Measurements from ENCODE around the gene CSRNP2. TPM values are rescaled to one million over a fixed set of nuclear protein-coding genes. Genes with fewer than 3 reads are reported as not detected.

CSRNP2 gene
- total and polyA plus RNA-seq, 4 experiments from 2014 or later, result 4.6 to 35.0 (median 20.2) TPM

GRCh38 chr12:51051787-51052186, 31.6 kb downstream of the CSRNP2 start:
- Mint-ChIP-seq H3K9me3 (no peaks in the 10 kb centered on the region), H3K27ac (peak overlapping the region in 6 of 7 donors; percentile 38 to 88 (median 64)), H3K27me3 (no peaks in the 10 kb centered on the region), H3K4me3 (no peak overlapping the region), H3K4me1 (peaks cover 15 to 37% (median 27%) of the 10 kb centered on the region in 4 donors), H3K36me3 (peaks cover 24 to 58% of the 10 kb centered on the region in 2 donors)
- no peak for DNase-seq
- H3K4me3 ChIP-seq (ENCODE audit: low read length in 2 of 2), result no peak overlapping the region
- POLR2A ChIA-PET (ENCODE audit: partially characterized antibody), result interaction anchor here (1.5 to 2.2 kb wide), 2 partner anchors 9 to 31 kb away, joined by 8 to 9 read pairs; partner anchors contain the start of gene CSRNP2
- H3K27ac ChIP-seq (ENCODE audit: low read depth, low read length), result no peak overlapping the region
- peaks cover 35% of the 10 kb centered on the region for H3K36me3 ChIP-seq (ENCODE audit: insufficient read depth, low read length)
- intact Hi-C loops (cut with micrococcal nuclease), result no loop called here
- CTCF ChIA-PET (ENCODE audit: partially characterized antibody), result interaction anchor here (0.9 to 1.1 kb wide), 3 partner anchors 9 to 200 kb away, joined by 3 to 5 read pairs (median 3); no protein-coding TSS in a partner anchor
- peaks cover 27% of the 10 kb centered on the region for H3K4me1 ChIP-seq (ENCODE audit: insufficient read depth, low read length)
- no peaks in the 10 kb centered on the region for H3K9me3 ChIP-seq (ENCODE audit: control insufficient read depth in 1 of 2, low read length in 2 of 2)
- H3K27me3 ChIP-seq (ENCODE audit: insufficient read depth, low read length), result no peaks in the 10 kb centered on the region

DNA sequence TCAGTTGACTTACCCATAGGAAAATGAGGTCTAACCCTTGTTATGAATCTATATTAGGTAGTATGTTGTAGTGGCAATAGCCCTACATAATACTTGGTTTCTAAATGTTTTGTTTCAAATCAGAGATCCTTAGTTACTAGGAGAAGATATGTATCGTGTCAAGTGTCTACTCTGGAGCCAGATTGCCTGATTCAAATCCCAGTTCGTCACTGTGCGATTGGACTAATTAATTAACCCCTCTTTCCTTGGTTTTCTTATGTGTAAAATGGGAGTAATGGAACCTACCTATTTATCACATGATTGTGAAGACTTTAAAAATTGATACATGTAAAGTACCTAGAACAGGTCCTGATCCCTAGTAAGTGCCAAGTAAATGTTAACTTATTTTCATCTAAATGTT, 33.9 kb downstream of the CSRNP2 start:
- Histone ChIP-seq H3K4me1 (ENCODE audit: insufficient read depth, low read length) (peaks cover 27% of the 10 kb centered on the region), H3K36me3 (ENCODE audit: insufficient read depth, low read length) (peaks cover 20% of the 10 kb centered on the region), H3K27ac (ENCODE audit: low read depth, low read length) (peak overlapping the region; percentile 81), H3K4me3 (ENCODE audit: low read length in 2 of 2) (peak overlapping the region; percentile 92 to 98), H3K9me3 (ENCODE audit: control insufficient read depth in 1 of 2, low read length in 2 of 2) (no peaks in the 10 kb centered on the region), H3K27me3 (ENCODE audit: insufficient read depth, low read length) (no peaks in the 10 kb centered on the region)
- CTCF ChIA-PET (ENCODE audit: partially characterized antibody), result interaction anchor here (1.0 to 6.3 kb wide), 3 partner anchors 27 to 291 kb away, joined by 3 to 26 read pairs (median 5); no protein-coding TSS in a partner anchor
- Mint-ChIP-seq H3K4me1 (peaks cover 15 to 40% (median 28%) of the 10 kb centered on the region in 4 donors), H3K9me3 (peaks cover 0 to 1% (median 0%) of the 10 kb centered on the region in 8 donors), H3K27me3 (no peaks in the 10 kb centered on the region), H3K36me3 (peaks cover 24 to 42% of the 10 kb centered on the region in 2 donors), H3K27ac (peak overlapping the region; percentile 95 to 99 (median 97)), H3K4me3 (peak overlapping the region; percentile 93 to 98 (median 95))
- intact Hi-C loops (cut with micrococcal nuclease), result loop anchor here (5.0 kb wide), 1 partner anchor 273 kb away; the partner anchor contains the start of gene BIN2
- POLR2A ChIA-PET (ENCODE audit: partially characterized antibody), result interaction anchor here (0.7 to 3.7 kb wide), 11 partner anchors 11 to 766 kb away, joined by 3 to 32 read pairs (median 6); partner anchors contain the start of genes CSRNP2, DAZAP2, LIMA1 and POU6F1
- DNase-seq, result no peak

DNA sequence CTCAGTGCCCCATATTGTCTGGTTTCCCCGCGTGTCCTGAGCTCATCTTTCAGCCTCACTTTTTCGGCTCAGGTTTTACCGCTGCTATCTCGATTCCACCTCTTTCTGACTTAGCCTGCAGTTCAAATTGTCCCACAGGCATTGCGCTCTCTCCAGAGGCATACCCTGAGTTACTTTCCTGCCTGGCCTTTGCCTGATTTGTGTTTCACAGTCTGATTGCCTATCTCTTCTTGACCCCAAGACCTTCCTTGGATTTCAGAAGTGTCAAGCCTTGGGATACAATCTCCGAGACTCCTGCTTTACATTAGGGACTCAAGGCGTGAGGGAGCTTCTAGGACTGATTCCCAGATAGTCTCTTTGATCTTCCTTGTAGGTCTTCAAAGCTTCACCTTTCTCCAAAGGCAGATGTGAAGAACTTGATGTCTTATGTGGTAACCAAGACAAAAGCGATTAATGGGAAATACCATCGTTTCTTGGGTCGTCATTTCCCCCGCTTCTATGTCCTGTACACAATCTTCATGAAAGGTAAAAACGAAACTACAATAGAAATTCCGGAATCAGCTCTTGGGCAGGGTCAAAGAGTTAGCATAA, 34.6 kb downstream of the CSRNP2 start:
- H3K9me3 Mint-ChIP-seq, result peaks cover 0 to 1% (median 0%) of the 10 kb centered on the region in 8 donors
- DNase-seq, result peak; percentile 20 to 70 (median 57)
- Histone ChIP-seq H3K27ac (ENCODE audit: low read depth, low read length) (peak overlapping the region; percentile 81), H3K4me1 (ENCODE audit: insufficient read depth, low read length) (peaks cover 27% of the 10 kb centered on the region), H3K36me3 (ENCODE audit: insufficient read depth, low read length) (peaks cover 12% of the 10 kb centered on the region), H3K4me3 (ENCODE audit: low read length in 2 of 2) (peak overlapping the region; percentile 92 to 98), H3K27me3 (ENCODE audit: insufficient read depth, low read length) (no peaks in the 10 kb centered on the region), H3K9me3 (ENCODE audit: control insufficient read depth in 1 of 2, low read length in 2 of 2) (no peaks in the 10 kb centered on the region)
- H3K27ac Mint-ChIP-seq, result peak overlapping the region; percentile 95 to 99 (median 97)
- peak overlapping the region; percentile 93 to 98 (median 95) for H3K4me3 Mint-ChIP-seq
- peaks cover 15 to 40% (median 28%) of the 10 kb centered on the region in 4 donors for H3K4me1 Mint-ChIP-seq
- H3K36me3 Mint-ChIP-seq, result peaks cover 20 to 36% of the 10 kb centered on the region in 2 donors
- POLR2A ChIA-PET (ENCODE audit: partially characterized antibody), result interaction anchor here (0.6 to 3.7 kb wide), 15 partner anchors 12 to 1918 kb away, joined by 3 to 32 read pairs (median 5); partner anchors contain the start of genes ATF1, CSRNP2, DAZAP2 and LIMA1
- intact Hi-C loops (cut with micrococcal nuclease), result loop anchor here (1.0 to 5.0 kb wide), 6 partner anchors 22 to 274 kb away; partner anchors contain the start of genes BIN2, CSRNP2, POU6F1 and SLC11A2
- CTCF ChIA-PET (ENCODE audit: partially characterized antibody), result interaction anchor here (1.0 to 6.3 kb wide), 5 partner anchors 20 to 937 kb away, joined by 3 to 26 read pairs (median 3); partner anchors contain the start of gene COX14
- no peaks in the 10 kb centered on the region for H3K27me3 Mint-ChIP-seq

DNA sequence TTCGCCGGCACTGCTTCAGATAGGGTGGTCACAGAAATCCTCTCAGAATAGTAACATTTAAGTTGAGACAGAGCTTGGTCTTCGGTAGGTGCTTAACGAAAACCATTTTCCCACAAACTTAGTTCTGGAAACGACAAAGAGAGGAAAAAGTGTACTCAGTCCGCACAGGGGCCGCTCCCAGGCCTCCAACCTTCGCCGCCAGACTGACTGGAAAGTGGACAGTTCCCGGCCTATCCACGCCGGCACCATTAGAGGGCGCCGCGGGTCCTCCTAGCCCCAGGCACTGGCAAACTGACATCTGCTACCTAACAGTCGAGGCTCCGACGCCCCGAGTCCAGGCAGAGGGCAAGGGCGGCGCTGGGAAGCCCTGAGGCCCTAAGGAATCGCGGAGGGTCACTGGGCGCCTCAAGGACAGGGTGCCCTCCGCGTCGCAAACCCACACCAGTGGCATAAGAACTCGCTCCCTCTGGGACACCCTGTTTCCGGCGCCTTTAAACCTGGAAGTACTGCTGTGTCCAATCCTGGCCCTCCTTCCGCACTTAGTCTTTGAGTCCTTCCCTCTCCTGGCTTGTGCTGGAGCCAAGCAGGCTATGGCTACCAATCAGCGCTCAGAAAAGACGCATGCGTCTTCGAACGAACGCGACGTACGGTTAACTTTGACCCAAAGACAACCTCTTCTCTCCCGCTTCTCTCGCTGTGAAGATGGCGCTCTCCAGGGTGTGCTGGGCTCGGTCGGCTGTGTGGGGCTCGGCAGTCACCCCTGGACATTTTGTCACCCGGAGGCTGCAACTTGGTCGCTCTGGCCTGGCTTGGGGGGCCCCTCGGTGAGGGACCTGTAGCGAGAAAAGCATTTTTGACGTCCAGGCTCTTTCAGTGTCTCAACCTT, 35.5 kb downstream of the CSRNP2 start, which contains the start of gene LETMD1:
LETMD1 (plus strand) TSS at position 673 of the 886 bp plus-strand sequence; CDS start at position 703, 30 bp downstream.
- peak within 1 kb of the TSS; percentile 93 to 98 (median 95) for H3K4me3 Mint-ChIP-seq
- H3K27ac Mint-ChIP-seq, result peak within 1 kb of the TSS; percentile 95 to 99 (median 97)
- no peaks in the 10 kb centered on the region for H3K27me3 Mint-ChIP-seq
- Histone ChIP-seq H3K9me3 (ENCODE audit: control insufficient read depth in 1 of 2, low read length in 2 of 2) (no peaks in the 10 kb centered on the region), H3K36me3 (ENCODE audit: insufficient read depth, low read length) (peaks cover 4% of the 10 kb centered on the region), H3K27ac (ENCODE audit: low read depth, low read length) (peak within 1 kb of the TSS; percentile 81), H3K4me1 (ENCODE audit: insufficient read depth, low read length) (peaks cover 27% of the 10 kb centered on the region), H3K4me3 (ENCODE audit: low read length in 2 of 2) (peak within 1 kb of the TSS; percentile 92 to 98), H3K27me3 (ENCODE audit: insufficient read depth, low read length) (no peaks in the 10 kb centered on the region)
- POLR2A ChIA-PET (ENCODE audit: partially characterized antibody), result interaction anchor here (0.5 to 3.7 kb wide), 15 partner anchors 13 to 293 kb away, joined by 3 to 32 read pairs (median 5); partner anchors contain the start of genes ATF1, CSRNP2, DAZAP2 and POU6F1
- peak; percentile 94 to 97 (median 96) for DNase-seq
- intact Hi-C loops (cut with micrococcal nuclease), result loop anchor here (1.0 to 5.0 kb wide), 11 partner anchors 22 to 484 kb away; partner anchors contain the start of genes BIN2, CSRNP2, POU6F1 and SLC11A2
- CTCF ChIA-PET (ENCODE audit: partially characterized antibody), result interaction anchor here (0.8 to 6.3 kb wide), 11 partner anchors 16 to 936 kb away, joined by 3 to 26 read pairs (median 3); partner anchors contain the start of genes COX14, CSRNP2 and SLC11A2
- peaks cover 0 to 1% (median 0%) of the 10 kb centered on the region in 8 donors for H3K9me3 Mint-ChIP-seq
- H3K36me3 Mint-ChIP-seq, result peaks cover 13 to 28% of the 10 kb centered on the region in 2 donors
- peaks cover 15 to 40% (median 28%) of the 10 kb centered on the region in 4 donors for H3K4me1 Mint-ChIP-seq

- Mint-ChIP-seq H3K9me3 (no peaks in the 10 kb centered on the region), H3K4me3 (no peak overlapping the region), H3K27ac (no peak overlapping the region), H3K4me1 (no peaks in the 10 kb centered on the region), H3K27me3 (no peaks in the 10 kb centered on the region), H3K36me3 (no peaks in the 10 kb centered on the region)
- no peaks in the 10 kb centered on the region for H3K4me1 ChIP-seq (ENCODE audit: insufficient read depth, low read length)
- no peaks in the 10 kb centered on the region for H3K36me3 ChIP-seq (ENCODE audit: insufficient read depth, low read length)
- H3K27ac ChIP-seq (ENCODE audit: low read depth, low read length), result no peak overlapping the region
- H3K9me3 ChIP-seq (ENCODE audit: control insufficient read depth in 1 of 2, low read length in 2 of 2), result no peaks in the 10 kb centered on the region
- H3K27me3 ChIP-seq (ENCODE audit: insufficient read depth, low read length), result no peaks in the 10 kb centered on the region
- ChIA-PET POLR2A (ENCODE audit: partially characterized antibody) (no interaction called here), CTCF (ENCODE audit: partially characterized antibody) (no interaction called here)
- no peak overlapping the region for H3K4me3 ChIP-seq (ENCODE audit: low read length in 2 of 2)
- DNase-seq, result no peak
- intact Hi-C loops (cut with micrococcal nuclease), result no loop called here
These were observed 47.1 kb downstream of the CSRNP2 start for GRCh38 chr12:51036279-51036678.

DNA sequence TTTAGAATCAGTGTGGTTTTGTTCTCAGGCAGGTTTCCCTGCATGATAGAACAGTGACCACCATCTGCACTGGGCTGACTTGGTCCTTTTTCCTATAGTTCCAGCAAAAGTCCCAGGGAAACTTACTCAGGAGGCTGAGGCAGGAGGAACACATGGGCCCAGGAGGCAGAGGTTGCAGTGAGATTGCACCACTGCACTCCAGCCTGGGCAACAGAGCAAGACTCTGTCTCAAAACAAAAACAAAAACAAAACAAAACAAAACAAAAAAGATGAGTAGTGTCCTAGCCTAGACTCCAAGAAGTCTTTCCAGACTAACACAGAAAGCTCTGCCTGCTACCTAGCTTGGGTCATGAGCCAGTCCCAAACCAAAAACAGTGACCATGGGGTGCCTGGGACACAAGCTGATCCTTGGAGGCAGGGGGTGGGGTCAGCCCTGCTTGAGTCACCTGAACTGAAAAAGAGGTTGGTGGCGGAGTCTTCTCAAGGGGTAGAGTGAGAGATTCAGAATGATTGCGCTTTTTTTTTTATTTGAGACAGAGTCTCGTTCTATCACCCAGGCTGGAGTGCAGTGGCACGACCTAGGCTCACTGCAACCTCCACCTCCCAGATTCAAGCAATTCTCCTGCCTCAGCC, 49.8 kb downstream of the CSRNP2 start:
- Mint-ChIP-seq H3K27me3 (no peaks in the 10 kb centered on the region), H3K27ac (no peak overlapping the region), H3K36me3 (no peaks in the 10 kb centered on the region), H3K4me3 (no peak overlapping the region), H3K9me3 (no peaks in the 10 kb centered on the region), H3K4me1 (peaks cover 0 to 1% (median 0%) of the 10 kb centered on the region in 4 donors)
- CTCF ChIA-PET (ENCODE audit: partially characterized antibody), result no interaction called here
- H3K27ac ChIP-seq (ENCODE audit: low read depth, low read length), result no peak overlapping the region
- POLR2A ChIA-PET (ENCODE audit: partially characterized antibody), result no interaction called here
- H3K36me3 ChIP-seq (ENCODE audit: insufficient read depth, low read length), result no peaks in the 10 kb centered on the region
- DNase-seq, result no peak
- no peak overlapping the region for H3K4me3 ChIP-seq (ENCODE audit: low read length in 2 of 2)
- H3K9me3 ChIP-seq (ENCODE audit: control insufficient read depth in 1 of 2, low read length in 2 of 2), result no peaks in the 10 kb centered on the region
- no peaks in the 10 kb centered on the region for H3K4me1 ChIP-seq (ENCODE audit: insufficient read depth, low read length)
- no peaks in the 10 kb centered on the region for H3K27me3 ChIP-seq (ENCODE audit: insufficient read depth, low read length)
- intact Hi-C loops (cut with micrococcal nuclease), result no loop called here

Data from CD4-positive, alpha-beta memory T cell (primary cell).